ENCODE measurements around the gene GNG4. TPM values are rescaled to one million over a fixed set of nuclear protein-coding genes. Genes with fewer than 3 reads are reported as not detected.
"Not testable (repeated sequence)": the region's sequence is repeated elsewhere in the genome, so short reads cannot be mapped to it uniquely, and the experiment has no call there.

GNG4 gene
- total and polyA plus RNA-seq, 9 of the 15 experiments (the other 6 are each of a cell fraction or from before 2014, with no cell fraction given): 0.06 to 0.58 (median 0.08) TPM; not detected in 4

- no peak overlapping the region for H3K27ac ChIP-seq (ENCODE audit: extremely low read depth, low read depth, low read length)
- no peak overlapping the region for H2AFZ ChIP-seq (ENCODE audit: low read depth, low read length)
- H3K36me3 ChIP-seq (ENCODE audit: control insufficient read depth, insufficient read depth, low read length): no peaks in the 10 kb centered on the region
- H3K79me2 ChIP-seq (ENCODE audit: control insufficient read depth, insufficient read depth, low read length): no peaks in the 10 kb centered on the region
- no peak overlapping the region for H3K9ac ChIP-seq (ENCODE audit: insufficient read depth in 1 of 2, low read depth in 2 of 2, low read length in 2 of 2)
- BruUV-seq (replicated peaks): no TSS peak
- H3K4me1 ChIP-seq (replicated peaks in 1 of 2; ENCODE audit: control insufficient read depth in 2 of 2, insufficient read depth in 2 of 2, low read length in 2 of 2): no peaks in the 10 kb centered on the region
- H3K9me3 ChIP-seq (replicated peaks; ENCODE audit: control insufficient read depth, insufficient read depth, low read depth, low read length): no peaks in the 10 kb centered on the region
- intact Hi-C loops (cut with micrococcal nuclease): no loop called here
- H3K9me1 ChIP-seq (ENCODE audit: control insufficient read depth, insufficient read depth, low read length): no peaks in the 10 kb centered on the region
- peaks cover 11% of the 10 kb centered on the region; the same call in 1 of the 2 replicates for H4K20me1 ChIP-seq (replicated peaks; ENCODE audit: control insufficient read depth, insufficient read depth, low read length)
- TF ChIP-seq ZNF507 (tag; conservative IDR thresholded peaks at IDR 0.05) (no peak), ZNF764 (CRISPR knock-in tag; IDR thresholded peaks at IDR 0.05; ENCODE audit: low read depth) (no peak), CBX5 (IDR thresholded peaks at IDR 0.05; ENCODE audit: borderline replicate concordance, low read depth) (no peak), JUN (IDR thresholded peaks at IDR 0.05; ENCODE audit: borderline replicate concordance, low read depth, low read length) (no peak), JUN (CRISPR knock-in tag; IDR thresholded peaks at IDR 0.05; ENCODE audit: borderline replicate concordance) (no peak), KAT2B (IDR thresholded peaks at IDR 0.05; ENCODE audit: low read depth, low read length) (no peak), CCAR2 (IDR thresholded peaks at IDR 0.05; ENCODE audit: low read depth, low read length) (no peak), SRSF1 (IDR thresholded peaks at IDR 0.05; ENCODE audit: low read depth, low read length) (no peak), PCBP1 (IDR thresholded peaks at IDR 0.05; ENCODE audit: low read depth, low read length, poor library complexity, severe bottlenecking) (no peak), NFXL1 (CRISPR knock-in tag; IDR thresholded peaks at IDR 0.05) (no peak), MCM2 (IDR thresholded peaks at IDR 0.05; ENCODE audit: low read depth) (no peak), ZNF644 (tag; IDR thresholded peaks at IDR 0.05; ENCODE audit: low read depth) (no peak)
- no peak overlapping the region for H3K4me3 ChIP-seq
- DNase-seq (ENCODE audit: extremely low read depth in 1 of 4, low spot score in 3 of 4) (no peak), ATAC-seq (no peak), FAIRE-seq (no peak)
- WGBS (ENCODE audit: insufficient coverage, low coverage, missing lambda C conversion rate): 1% methylated on average over 8 of the region's 8 CpGs
- CTCF ChIA-PET (ENCODE audit: low intra/inter-chr PET ratio): no interaction called here
- no peak overlapping the region for H3K4me2 ChIP-seq (ENCODE audit: insufficient read depth, low read length)
- POLR2A ChIA-PET: interaction anchor here (1.0 to 1.2 kb wide), 2 partner anchors 8 to 18 kb away, joined by 3 to 4 read pairs; no protein-coding TSS in a partner anchor
- in situ Hi-C loops (cut with MboI): no loop called here
- H3K27me3 ChIP-seq (ENCODE audit: control insufficient read depth in 2 of 2, insufficient read depth in 2 of 2, low read length in 2 of 2): peaks cover 34 to 70% of the 10 kb centered on the region in 2 experiments
Measured at GRCh38 chr1:235595079-235595478, 54.5 kb downstream of the GNG4 start.

- H3K9ac ChIP-seq (ENCODE audit: insufficient read depth in 1 of 2, low read depth in 2 of 2, low read length in 2 of 2); ATAC-seq; H2AFZ ChIP-seq (ENCODE audit: low read depth, low read length); H3K4me1 ChIP-seq (replicated peaks in 1 of 2; ENCODE audit: control insufficient read depth in 2 of 2, insufficient read depth in 2 of 2, low read length in 2 of 2); BruUV-seq (replicated peaks); H3K4me2 ChIP-seq (ENCODE audit: insufficient read depth, low read length); H3K4me3 ChIP-seq; H3K79me2 ChIP-seq (ENCODE audit: control insufficient read depth, insufficient read depth, low read length); intact Hi-C loops (cut with micrococcal nuclease); H3K9me3 ChIP-seq (replicated peaks; ENCODE audit: control insufficient read depth, insufficient read depth, low read depth, low read length); FAIRE-seq; H3K36me3 ChIP-seq (ENCODE audit: control insufficient read depth, insufficient read depth, low read length); in situ Hi-C loops (cut with MboI); H3K27ac ChIP-seq (ENCODE audit: extremely low read depth, low read depth, low read length); CTCF ChIA-PET (ENCODE audit: low intra/inter-chr PET ratio); H3K9me1 ChIP-seq (ENCODE audit: control insufficient read depth, insufficient read depth, low read length); DNase-seq (ENCODE audit: extremely low read depth in 1 of 4, low spot score in 3 of 4): not testable (repeated sequence)
- Histone ChIP-seq H3K27me3 (ENCODE audit: control insufficient read depth in 2 of 2, insufficient read depth in 2 of 2, low read length in 2 of 2) (peaks cover 38 to 77% of the 10 kb centered on the region in 2 experiments), H4K20me1 (replicated peaks; ENCODE audit: control insufficient read depth, insufficient read depth, low read length) (peaks cover 11% of the 10 kb centered on the region; the same call in 1 of the 2 replicates)
- POLR2A ChIA-PET: interaction anchor here (0.6 to 1.2 kb wide), 3 partner anchors 9 to 246 kb away, joined by 3 to 4 read pairs (median 3); no protein-coding TSS in a partner anchor
- 2% methylated on average over 14 of the region's 20 CpGs for WGBS (ENCODE audit: insufficient coverage, low coverage, missing lambda C conversion rate)
Measured at GRCh38 chr1:235594281-235594895, 55.2 kb downstream of the GNG4 start.

Data from K562 (cell line).